Glomerular endothelial cell (primary cell): ENCODE data around the gene TMEM38A. TPM values are rescaled to one million over a fixed set of nuclear protein-coding genes. Genes with fewer than 3 reads are reported as not detected.
A peak's percentile ranks its signal among the peaks of the same experiment; 100 is the strongest.
"Not testable (repeated sequence)": the region's sequence is repeated elsewhere in the genome, so short reads cannot be mapped to it uniquely, and the experiment has no call there.

Experiments
- DNase-seq: peaks from one replicate; pipeline ENCODE4 v3.0.0-alpha.2; 2011; ENCODE audit warnings: low read depth, low spot score; ENCODE audit errors: extremely low read depth
- total RNA-seq: library from RNA; depleted of rRNA; stranded (reverse); fragments of >200 nt; gene quantifications from 2 replicates; pipeline ENCODE4 v1.2.3, GENCODE V29; 2015

The TMEM38A gene
- total RNA-seq, 1 donor from 2014 or later: 1.2 TPM

GRCh38 chr19:16631465-16631864, 29.5 kb upstream of the TMEM38A start:
- DNase-seq: no peak

- DNase-seq: no peak
These were observed 23.4 kb upstream of the TMEM38A start for GRCh38 chr19:16637535-16637934.

- DNase-seq: no peak
These were observed 22.3 kb upstream of the TMEM38A start for GRCh38 chr19:16638666-16639065.

GRCh38 chr19:16640951-16641350, 20.0 kb upstream of the TMEM38A start:
- DNase-seq: no peak

- no peak for DNase-seq
These were observed 19.2 kb upstream of the TMEM38A start for GRCh38 chr19:16641695-16642094.

GRCh38 chr19:16645140-16645539, 15.8 kb upstream of the TMEM38A start:
- DNase-seq: no peak

GRCh38 chr19:16649734-16650133, 11.2 kb upstream of the TMEM38A start:
- DNase-seq: no peak

- DNase-seq: no peak
These were observed 10.1 kb upstream of the TMEM38A start for GRCh38 chr19:16650821-16651220.

- DNase-seq: not testable (repeated sequence)
These were observed 9.3 kb upstream of the TMEM38A start for GRCh38 chr19:16651421-16652188.

- DNase-seq: no peak
These were observed 8.1 kb upstream of the TMEM38A start for GRCh38 chr19:16652854-16653253.

- no peak for DNase-seq
These were observed 6.8 kb upstream of the TMEM38A start for GRCh38 chr19:16654140-16654539.

- no peak for DNase-seq
These were observed 6.3 kb upstream of the TMEM38A start for GRCh38 chr19:16654627-16655026.

GRCh38 chr19:16655727-16656126, 5.2 kb upstream of the TMEM38A start:
- DNase-seq: no peak

GRCh38 chr19:16657384-16657783, 3.6 kb upstream of the TMEM38A start:
- no peak for DNase-seq

GRCh38 chr19:16659464-16659831, 1.5 kb upstream of the TMEM38A start:
- DNase-seq: no peak

- DNase-seq: peak; percentile 93
These were observed 869 bp upstream of the TMEM38A start, which contains the start of gene SMIM7 for GRCh38 chr19:16659832-16660708. Gene SMIM7 (minus strand): TSS chr19:16660144. CDS start chr19:16660110, 34 bp downstream.

- DNase-seq: no peak
These were observed 618 bp downstream of the TMEM38A start for GRCh38 chr19:16661480-16662034.

- DNase-seq: no peak
These were observed 7.2 kb downstream of the TMEM38A start for GRCh38 chr19:16668176-16668575.

GRCh38 chr19:16668702-16669101, 7.8 kb downstream of the TMEM38A start:
- not testable (repeated sequence) for DNase-seq

- no peak for DNase-seq
These were observed 9.4 kb downstream of the TMEM38A start for GRCh38 chr19:16670291-16670690.

GRCh38 chr19:16671652-16672274, 10.8 kb downstream of the TMEM38A start:
- DNase-seq: no peak
